Measurements from ENCODE around the gene TULP4.
"Not testable (repeated sequence)": the region's sequence is repeated elsewhere in the genome, so short reads cannot be mapped to it uniquely, and the experiment has no call there.

Gene TULP4

GRCh38 chr6:158340252-158340651 is 28.0 kb downstream of the TULP4 start:
- TF ChIP-seq CTCF (IDR thresholded peaks at IDR 0.05; ENCODE audit: low read depth, low read length, missing control alignments): no peak
- no peak overlapping the region for H3K4me3 ChIP-seq (ENCODE audit: low read depth, low read length)
- no peak for DNase-seq (ENCODE audit: low read depth)

GRCh38 chr6:158344534-158344933 is 32.3 kb downstream of the TULP4 start:
- no peak for TF ChIP-seq CTCF (IDR thresholded peaks at IDR 0.05; ENCODE audit: low read depth, low read length, missing control alignments)
- no peak for DNase-seq (ENCODE audit: low read depth)
- H3K4me3 ChIP-seq (ENCODE audit: low read depth, low read length): no peak overlapping the region

GRCh38 chr6:158345444-158345843 is 33.2 kb downstream of the TULP4 start:
- DNase-seq (ENCODE audit: low read depth); H3K4me3 ChIP-seq (ENCODE audit: low read depth, low read length): not testable (repeated sequence)

GRCh38 chr6:158347335-158347734 is 35.1 kb downstream of the TULP4 start:
- TF ChIP-seq CTCF (IDR thresholded peaks at IDR 0.05; ENCODE audit: low read depth, low read length, missing control alignments): peak; percentile 12
- H3K4me3 ChIP-seq (ENCODE audit: low read depth, low read length): no peak overlapping the region
- DNase-seq (ENCODE audit: low read depth): no peak

GRCh38 chr6:158348737-158349504 is 36.7 kb downstream of the TULP4 start:
- not testable (repeated sequence) for DNase-seq (ENCODE audit: low read depth); H3K4me3 ChIP-seq (ENCODE audit: low read depth, low read length)

- H3K4me3 ChIP-seq (ENCODE audit: low read depth, low read length); DNase-seq (ENCODE audit: low read depth): not testable (repeated sequence)
These were observed 37.4 kb downstream of the TULP4 start for GRCh38 chr6:158349505-158350275.

GRCh38 chr6:158350731-158351130 is 38.5 kb downstream of the TULP4 start:
- DNase-seq (ENCODE audit: low read depth); H3K4me3 ChIP-seq (ENCODE audit: low read depth, low read length): not testable (repeated sequence)

- DNase-seq (ENCODE audit: low read depth): no peak
- TF ChIP-seq CTCF (IDR thresholded peaks at IDR 0.05; ENCODE audit: low read depth, low read length, missing control alignments): no peak
- H3K4me3 ChIP-seq (ENCODE audit: low read depth, low read length): no peak overlapping the region
These were observed 41.9 kb downstream of the TULP4 start for GRCh38 chr6:158353883-158354877.
